GM19025 (cell line): Measurements from ENCODE around the gene C1orf210.
A peak's percentile ranks its signal among the peaks of the same experiment; 100 is the strongest.

ENCODE experiments used
- ATAC-seq: cut with Tn5 transposase; IDR thresholded peaks from one replicate; pipeline ENCODE4 v1.9.1; 2021; ENCODE audit warnings: mild to moderate bottlenecking, low read depth, moderate library complexity; ENCODE audit not compliant: unreplicated experiment

The C1orf210 gene

DNA sequence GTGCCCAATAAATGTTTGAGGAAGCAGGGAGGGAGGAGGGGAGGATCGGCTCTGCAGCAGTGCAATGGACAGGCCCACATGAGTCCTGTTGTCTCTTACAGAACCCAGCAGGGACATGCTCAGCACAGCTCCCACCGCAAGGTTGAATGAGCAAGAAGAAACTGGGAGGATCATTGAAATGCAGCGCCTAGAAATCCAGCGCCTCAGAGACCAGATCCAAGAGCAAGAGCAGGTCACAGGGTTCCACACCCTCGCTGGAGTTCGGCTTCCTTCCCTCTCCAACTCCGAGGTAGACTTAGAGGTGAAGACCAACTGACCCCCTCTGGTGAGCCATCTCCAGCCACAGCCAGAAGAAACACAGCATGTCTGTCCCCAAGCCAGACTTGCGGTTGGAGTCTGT lies 31.5 kb downstream of the C1orf210 start:
- no peak for ATAC-seq

DNA sequence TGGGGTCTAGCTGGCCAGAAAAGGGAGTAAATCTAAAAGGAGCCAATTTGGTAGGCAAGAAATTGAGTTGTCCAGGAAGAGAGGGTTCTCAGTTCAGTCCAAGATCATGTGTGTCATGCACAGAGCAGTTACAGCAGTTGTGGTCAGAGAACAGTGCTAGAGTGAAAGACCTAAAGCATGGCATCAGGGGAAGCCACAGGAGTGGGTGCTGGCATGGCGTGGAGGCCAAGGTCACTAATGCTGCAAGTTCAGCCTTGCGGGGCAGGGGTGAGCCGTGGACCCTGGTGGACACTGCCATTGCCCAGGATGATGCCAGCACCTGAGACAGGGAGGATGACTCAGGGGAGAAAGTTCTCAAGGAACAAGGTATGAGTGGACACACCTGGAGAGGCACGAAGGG lies 32.2 kb downstream of the C1orf210 start:
- no peak for ATAC-seq

DNA sequence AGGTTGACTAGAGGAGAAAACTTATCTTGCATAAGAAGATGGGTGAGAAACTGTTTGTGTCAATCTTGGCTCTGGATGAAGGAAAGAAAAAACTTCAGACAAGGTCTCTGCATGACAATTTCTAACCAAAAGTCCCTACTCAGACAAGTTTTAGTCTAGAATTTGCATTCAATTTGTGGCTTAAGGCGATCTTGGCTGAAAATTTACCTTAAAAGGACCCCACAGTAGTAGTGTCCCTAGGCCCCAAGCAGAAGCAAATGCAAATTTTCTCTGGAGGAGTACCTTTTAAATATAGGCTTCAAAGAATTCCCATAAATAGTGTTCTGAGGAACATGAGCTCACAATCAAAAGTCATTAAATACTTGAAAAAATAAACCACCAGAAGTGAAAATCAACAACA lies 33.2 kb downstream of the C1orf210 start:
- no peak for ATAC-seq

DNA sequence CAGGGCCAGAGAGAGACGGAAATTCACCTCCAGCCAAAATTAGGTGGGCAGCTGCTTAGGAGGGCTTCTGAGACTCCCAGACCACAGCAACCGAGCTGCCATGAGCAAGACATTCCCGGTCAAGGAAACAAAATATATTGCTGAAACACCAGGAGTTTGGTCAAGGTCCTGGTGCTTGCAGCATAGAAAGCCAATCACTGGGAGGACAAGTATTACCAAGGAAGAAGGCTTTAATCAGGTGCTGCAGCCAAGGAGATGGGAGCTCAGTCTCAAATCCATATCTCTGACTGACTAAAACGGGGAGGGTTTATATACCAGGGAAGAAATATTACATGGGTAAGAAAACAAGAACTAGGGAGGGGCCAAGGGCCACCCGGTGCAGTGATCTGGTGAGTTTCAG lies 34.4 kb downstream of the C1orf210 start:
- ATAC-seq: no peak

DNA sequence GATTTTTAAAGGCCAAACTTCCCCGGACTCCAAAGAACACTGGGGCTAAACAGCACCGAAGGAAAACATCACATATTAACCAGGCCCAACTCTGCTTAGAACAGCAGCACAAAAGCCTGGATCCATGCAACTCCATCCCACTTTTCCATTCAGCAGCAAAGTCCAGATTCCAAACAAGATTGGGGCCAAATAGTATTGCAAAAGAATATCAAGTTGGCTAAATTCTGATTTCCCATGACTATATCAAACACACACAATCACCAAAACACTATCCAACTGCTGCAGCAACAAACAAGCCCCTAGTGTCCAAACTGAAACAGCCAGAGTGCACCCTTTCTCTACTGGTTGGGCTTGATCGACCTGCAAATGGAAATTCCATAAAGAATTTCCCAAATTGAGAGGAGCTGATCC lies 35.0 kb downstream of the C1orf210 start:
- no peak for ATAC-seq

DNA sequence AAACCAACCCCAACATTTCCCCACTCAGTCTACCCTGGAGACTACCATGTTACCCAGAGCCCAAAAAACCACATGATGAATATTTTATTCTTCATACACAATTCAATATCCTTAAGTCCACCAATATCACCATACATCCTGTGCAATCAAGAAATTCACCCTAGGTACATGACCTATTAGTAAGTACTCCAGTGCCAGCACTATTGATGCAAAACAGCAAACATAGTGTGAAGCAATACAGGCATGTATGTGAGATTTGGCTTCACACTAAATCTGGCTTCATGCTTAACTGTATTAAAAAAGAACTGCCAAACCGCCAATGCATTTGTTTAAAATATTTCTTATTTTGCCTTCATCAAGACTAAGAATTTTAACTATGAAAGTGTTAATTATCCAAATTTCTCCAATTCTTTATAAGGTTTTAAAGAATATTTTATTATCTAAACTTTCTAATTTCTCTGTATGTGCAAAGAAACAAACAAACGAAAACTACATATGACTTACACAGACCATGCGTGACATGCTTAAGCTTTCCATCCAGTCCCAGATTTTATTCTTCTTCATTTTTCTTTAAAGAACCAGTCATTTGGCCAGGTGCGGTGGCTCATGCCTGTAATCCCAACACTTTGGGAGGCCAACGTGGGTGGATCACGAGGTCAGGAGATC lies 38.0 kb downstream of the C1orf210 start:
- ATAC-seq: no peak

DNA sequence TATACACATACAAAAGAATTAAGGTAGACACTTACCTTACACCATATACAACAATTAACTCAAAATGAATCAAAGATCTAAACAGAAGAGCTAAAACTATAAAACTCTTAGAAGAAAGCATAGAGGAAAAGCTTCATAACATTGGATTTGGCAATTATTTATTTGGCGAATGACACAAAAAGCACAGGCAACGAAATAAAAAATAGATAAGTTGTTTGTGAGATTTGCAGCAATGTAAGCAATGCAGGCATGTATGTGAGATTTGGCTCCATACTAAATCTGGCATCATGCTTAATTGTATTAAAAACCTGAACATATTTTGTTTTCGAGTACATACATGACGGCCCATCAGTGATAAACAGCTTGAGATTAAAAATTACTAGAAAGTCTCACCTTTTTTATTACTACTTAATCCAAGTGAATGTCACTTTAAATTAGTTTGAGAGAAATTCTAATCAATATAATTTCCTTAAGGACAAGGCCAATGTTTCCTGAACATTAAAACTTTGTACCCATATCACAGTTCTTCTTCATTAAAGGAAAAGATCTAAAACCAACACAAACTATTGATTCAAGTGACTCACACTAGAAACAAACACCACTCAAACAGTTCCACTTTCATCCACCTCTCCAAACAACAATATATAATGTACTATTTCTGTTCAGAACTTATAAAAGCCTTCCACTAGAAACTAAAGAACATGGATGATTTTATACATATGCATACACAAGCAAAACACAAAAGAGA lies 38.7 kb downstream of the C1orf210 start:
- ATAC-seq: no peak

DNA sequence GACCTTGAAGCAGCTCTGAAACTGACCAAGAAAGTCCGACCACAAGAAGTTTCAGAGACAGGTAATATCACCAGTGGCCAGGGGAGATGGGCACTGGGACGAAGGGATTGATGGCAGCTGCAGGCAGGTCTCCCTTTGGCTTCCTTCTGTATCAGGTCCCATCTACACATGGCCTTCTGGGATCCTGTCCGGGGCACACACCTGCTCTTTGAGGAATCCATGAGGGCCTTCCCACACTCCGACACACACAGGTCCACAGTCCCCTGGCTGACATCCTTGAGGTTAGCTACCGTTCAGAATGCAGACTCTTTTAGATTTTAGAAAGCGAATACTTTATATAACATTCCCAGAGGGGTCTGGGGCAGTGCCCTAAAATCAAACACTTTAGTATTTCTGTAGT lies 42.1 kb downstream of the C1orf210 start:
- ATAC-seq: no peak

DNA sequence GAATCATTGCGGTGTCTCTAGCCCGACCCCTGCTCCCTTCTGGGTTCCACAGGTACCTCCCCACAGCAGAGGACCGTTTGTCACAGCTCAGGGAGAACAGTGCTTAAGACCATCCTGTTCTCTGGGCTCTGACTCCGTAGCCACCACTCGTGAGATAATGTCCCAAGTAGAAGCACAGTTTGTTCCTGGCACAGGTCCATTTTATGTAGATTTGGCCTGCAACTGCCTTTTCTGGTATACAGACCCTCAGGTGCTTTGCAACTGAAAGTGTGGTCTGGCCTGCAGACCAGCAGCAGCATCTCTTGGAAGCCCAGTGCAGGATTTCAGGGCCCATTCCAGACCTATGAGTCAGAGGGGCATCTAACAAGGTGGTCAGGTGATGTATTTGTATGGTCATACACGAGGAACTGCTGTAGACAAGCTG lies 44.0 kb downstream of the C1orf210 start:
- no peak for ATAC-seq

DNA sequence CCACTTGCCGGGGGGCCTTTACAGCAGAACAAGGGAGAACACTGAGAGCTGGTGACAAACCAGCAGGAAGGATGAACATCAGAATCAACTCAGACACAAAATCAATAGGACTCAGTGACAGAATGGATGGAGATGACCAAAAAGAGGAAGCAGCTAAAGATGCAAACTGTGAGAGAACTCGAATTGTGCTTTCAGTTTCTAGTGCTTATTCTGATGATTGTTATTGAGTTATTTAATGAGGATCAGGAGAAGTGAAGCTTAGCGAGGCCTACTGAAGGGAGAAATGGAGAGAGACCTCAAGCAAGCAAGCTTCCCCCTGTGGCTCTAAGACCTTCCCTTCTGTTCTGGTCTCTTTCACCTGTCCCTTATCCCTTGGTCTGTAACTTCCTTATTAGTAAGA lies 45.9 kb downstream of the C1orf210 start:
- ATAC-seq: peak; percentile 66

DNA sequence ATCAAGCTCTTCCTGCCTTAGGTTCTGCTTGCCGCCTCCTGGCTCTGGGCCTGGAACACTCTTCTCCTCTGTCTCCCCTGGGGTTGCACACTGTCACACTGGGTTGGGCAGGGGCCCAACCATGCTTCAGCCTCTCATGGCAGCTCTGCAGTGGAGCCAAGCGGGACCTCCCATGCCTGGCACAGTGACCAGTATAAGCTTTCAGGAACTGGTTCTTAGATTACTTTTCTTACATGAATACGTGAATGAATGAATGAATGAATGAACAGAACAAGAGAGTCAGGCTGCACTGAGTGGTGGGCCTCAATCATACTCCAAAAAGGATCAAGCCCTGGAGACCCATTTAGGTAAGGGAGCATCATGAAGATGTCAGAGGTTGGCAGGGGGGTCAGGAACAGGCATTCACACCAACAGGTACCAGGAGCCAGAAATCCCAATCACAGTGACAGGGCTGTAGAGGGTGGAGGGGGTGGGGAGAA lies 46.4 kb downstream of the C1orf210 start:
- no peak for ATAC-seq

DNA sequence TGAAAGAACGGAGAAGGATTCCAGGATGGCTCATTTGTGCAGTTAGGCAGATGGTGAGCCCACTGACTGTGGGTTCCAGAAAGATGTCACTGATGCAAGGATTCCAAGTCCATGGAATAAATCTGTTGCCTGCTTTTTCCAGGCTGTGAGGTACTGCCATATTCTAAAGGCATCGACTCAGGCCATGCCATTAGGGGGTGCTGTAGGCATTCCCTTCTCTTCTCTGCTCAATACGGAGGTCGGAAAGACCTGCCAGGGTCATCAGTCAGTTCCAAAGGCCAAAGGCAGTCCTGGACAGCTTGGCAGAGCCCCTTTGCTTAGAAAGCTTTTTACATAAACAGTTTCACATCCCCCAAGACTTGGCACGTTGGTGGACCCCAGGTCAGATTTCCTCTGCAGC lies 47.3 kb downstream of the C1orf210 start:
- ATAC-seq: no peak

DNA sequence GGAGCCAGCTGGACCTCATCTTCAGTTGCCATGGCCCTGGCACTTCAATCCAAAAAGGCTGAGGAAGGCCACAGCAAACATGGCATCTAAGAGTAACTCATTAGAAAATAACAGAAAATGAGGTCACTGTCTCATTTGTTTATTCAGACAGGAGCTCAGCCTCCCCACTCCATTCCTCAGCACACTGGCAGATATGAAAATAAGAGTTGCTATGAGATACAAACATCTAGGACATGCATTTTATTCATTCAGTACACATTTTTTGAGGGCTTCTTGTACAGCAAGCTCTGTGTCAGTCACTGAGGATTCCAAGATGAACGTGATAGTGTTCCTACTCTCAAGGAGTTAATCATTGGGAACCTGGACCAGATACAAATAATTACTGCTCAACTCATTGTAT lies 48.3 kb downstream of the C1orf210 start:
- ATAC-seq: no peak

DNA sequence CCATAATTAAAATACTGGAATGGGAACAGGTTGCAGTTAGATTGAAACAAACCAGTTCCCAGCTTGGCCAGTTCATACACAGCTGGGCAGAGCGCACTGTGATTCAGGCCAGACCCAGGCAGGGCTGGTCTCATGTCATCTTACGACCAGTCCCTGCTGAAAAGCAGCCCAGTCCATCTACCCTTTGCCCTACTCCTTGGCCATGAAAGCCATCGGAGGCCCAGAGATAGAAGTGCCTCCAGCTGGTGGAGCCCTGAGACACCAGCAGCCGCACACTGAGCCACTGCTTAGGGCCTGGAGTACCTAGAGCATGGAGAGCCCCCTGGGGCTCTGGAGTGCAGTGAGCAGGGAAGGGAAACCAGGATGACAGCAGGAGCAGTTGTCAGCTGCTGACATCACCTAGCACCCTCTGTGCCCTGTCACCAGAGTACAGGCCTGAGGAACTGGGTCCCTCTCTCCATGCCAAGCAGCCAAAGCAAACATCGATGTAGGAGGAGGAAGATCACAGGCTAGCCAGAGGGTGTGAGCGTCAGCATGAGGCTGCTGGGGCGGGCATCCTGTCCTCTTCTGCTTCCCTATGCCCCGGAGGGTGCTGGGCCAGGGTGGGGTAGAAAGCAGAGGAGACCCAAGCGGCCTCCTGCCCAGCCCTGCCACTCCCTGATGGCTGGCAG lies 49.8 kb downstream of the C1orf210 start:
- ATAC-seq: no peak

DNA sequence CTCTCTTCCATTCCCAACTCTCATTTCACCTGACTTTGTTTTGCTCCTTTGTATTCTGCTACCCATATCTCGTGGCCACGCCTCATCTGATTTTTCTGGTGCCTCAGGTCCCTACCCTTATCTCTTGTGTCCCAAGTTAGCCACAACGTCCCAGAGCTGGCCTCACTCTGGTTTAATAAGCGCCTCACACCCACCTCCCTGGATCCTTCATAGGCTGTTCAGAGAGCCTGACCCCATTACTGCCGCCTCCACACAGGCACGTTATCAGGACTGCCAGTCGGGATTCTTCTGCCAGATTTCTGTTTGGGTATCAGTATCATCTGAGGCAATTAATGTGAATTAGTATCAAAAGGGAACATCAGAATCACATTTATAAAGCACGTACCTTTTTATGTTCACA lies 50.3 kb downstream of the C1orf210 start:
- ATAC-seq: no peak

DNA sequence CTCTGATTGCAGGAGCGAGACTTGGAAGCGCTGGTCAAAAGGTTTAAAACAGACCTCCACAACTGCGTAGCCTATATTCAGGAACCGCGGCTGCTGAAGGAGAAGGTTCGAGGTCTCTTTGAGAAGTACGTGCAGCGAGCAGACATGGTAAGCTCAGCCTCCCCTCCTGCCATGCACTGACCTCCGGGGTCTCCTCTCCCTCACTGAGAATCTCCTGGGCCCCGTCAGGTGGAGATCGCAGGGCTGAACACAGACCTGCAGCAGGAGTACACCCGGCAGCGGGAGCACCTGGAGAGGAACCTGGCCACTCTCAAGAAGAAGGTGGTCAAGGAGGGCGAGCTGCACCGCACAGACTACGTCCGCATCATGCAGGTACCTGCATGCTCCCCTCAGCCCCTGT lies 51.1 kb downstream of the C1orf210 start:
- no peak for ATAC-seq

DNA sequence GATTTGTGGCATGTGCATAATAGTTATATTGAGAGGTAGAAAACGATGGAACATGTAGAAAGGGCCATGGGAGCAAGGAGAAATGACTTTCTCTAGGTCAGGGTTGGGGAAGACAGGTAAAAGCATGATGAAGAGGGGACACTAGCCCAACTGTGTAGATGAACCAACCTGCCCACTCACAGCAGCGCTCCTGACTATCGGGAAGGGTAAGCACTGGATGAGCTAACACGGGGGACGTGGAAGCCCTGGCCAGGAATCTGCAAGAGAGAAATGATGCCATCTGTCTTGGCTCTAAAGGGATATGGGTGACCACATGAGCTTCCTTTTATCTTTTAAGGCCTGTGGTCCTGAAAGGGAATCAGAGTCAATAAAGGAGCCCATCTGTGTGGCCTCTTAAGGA lies 51.8 kb downstream of the C1orf210 start:
- no peak for ATAC-seq

DNA sequence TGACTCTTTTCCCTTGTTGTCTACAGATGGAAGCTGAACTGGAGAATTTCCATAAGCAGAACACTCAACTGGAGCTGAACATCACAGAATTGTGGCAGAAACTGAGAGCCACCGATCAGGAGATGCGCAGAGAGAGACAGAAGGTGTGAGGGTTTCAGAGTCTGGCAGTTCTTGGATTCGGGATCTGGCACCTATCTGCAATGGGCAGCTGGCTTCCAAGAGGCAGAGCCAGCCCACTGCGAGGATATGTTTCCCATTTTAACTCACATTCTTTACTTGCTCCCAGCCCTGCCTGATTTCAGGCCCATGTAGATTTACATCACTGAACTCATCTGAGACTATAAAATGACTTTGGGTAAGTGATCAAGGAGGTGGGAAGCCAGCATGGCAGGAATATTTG lies 52.9 kb downstream of the C1orf210 start:
- no peak for ATAC-seq

DNA sequence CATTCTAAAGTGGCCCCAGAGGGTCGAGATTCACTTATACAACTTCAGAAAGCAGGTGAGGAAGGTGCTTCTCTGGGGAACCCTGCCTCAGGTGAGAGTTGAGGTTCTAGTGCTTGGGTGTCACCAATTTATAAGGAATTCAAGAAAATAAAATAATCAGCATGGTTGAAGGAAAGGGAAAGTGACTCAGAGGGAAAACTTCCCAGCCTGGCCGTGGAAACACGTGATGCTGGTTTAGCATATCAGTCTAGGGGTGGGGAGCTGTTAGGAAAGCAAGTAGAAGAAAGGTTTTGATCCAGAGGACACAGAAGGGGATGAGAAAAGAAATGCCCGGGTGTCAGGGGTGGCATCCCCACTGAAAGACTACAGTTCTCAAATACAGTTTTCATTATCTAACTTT lies 53.3 kb downstream of the C1orf210 start:
- no peak for ATAC-seq
